HUES64 (cell line): ENCODE data around the gene RBM26.

ENCODE experiments used
- H3K27ac ChIP-seq: 2 replicates; pipeline ENCODE4 v1.7.0; 2013; ENCODE audit warnings: low read depth, low read length, inconsistent platforms
- H3K27me3 ChIP-seq: 2 replicates; pipeline ENCODE4 v1.6.1; 2013; ENCODE audit warnings: mild to moderate bottlenecking, low read length; ENCODE audit not compliant: insufficient read depth
- H3K36me3 ChIP-seq: 2 replicates; pipeline ENCODE4 v1.6.1; 2013; ENCODE audit warnings: mild to moderate bottlenecking, low read length; ENCODE audit not compliant: insufficient read depth
- H3K4me1 ChIP-seq: 2 replicates; pipeline ENCODE4 v1.6.1; 2013; ENCODE audit warnings: mild to moderate bottlenecking, low read length, moderate library complexity; ENCODE audit not compliant: insufficient read depth
- H3K4me3 ChIP-seq: 2 replicates; pipeline ENCODE4 v1.5.1; 2013; ENCODE audit warnings: mild to moderate bottlenecking, low read length, moderate library complexity
- H3K9ac ChIP-seq: 2 replicates; pipeline ENCODE4 v1.6.1; 2013; ENCODE audit warnings: mild to moderate bottlenecking, low read depth, low read length
- H3K9me3 ChIP-seq: 2 replicates; pipeline ENCODE4 v1.6.1; 2013; ENCODE audit warnings: low read depth, low read length; ENCODE audit not compliant: insufficient read depth
- whole genome bisulfite sequencing: fragments of 150-250, 120-280 bp; methylation state at CpG from one replicate; pipeline ENCODE4 v1.1.7; 2013; ENCODE audit warnings: missing lambda C conversion rate; 5-methylcytosine and 5-hydroxymethylcytosine counted together

The RBM26 gene

DNA sequence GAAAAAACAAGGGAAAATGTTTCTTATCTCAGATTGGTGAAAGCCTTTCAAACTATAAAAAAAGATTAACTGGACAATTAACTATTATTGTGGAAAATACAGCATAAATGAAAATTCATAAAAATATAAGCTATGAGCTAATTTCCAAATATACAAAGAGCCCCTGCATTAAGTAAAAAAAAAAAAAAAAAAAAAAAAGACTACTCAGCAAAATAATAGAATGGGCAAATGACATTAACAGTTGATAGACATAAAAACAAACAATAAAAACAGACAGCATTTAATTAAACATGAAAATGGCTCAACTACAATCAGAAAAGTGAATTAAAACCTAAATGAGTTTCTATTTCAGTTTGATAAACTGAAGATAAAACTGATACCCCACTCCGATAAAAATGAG, 77.5 kb downstream of the RBM26 start:
- Histone ChIP-seq H3K4me1 (no peaks in the 10 kb centered on the region), H3K27ac (no peak overlapping the region), H3K9ac (no peak overlapping the region), H3K9me3 (no peaks in the 10 kb centered on the region), H3K4me3 (no peak overlapping the region), H3K27me3 (no peaks in the 10 kb centered on the region), H3K36me3 (peaks cover 93% of the 10 kb centered on the region)
- WGBS, result no CpG with 5 or more reads among the region's 1 CpG

- H3K36me3 ChIP-seq, result peaks cover 86% of the 10 kb centered on the region
- H3K4me1 ChIP-seq, result no peaks in the 10 kb centered on the region; the same call in 1 of the 2 replicates
- no peak overlapping the region for H3K27ac ChIP-seq
- H3K9ac ChIP-seq, result no peak overlapping the region
- no peak overlapping the region for H3K4me3 ChIP-seq
- WGBS, result 57% methylated on average over 1 of the region's 1 CpG
- H3K27me3 ChIP-seq, result no peaks in the 10 kb centered on the region
- H3K9me3 ChIP-seq, result no peaks in the 10 kb centered on the region
These were observed 85.6 kb downstream of the RBM26 start for GRCh38 chr13:79320433-79320832.

DNA sequence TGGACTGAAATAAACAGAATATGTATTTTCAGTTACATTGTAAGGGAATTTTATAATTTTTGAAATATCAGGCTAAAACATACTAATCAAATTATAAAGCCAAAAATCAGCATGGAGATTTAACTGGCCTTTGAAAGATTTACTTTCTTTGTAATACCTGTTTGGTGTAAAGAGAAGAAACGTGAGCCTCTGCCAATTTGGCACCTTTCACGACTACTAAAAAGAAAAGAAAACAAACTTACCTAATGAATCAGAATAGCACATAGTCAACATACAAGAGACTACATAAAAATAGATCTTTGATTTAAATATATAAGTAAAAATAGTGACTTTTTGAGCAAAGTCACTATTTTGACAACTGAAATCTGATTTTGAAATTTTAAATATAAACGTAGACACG, 87.4 kb downstream of the RBM26 start:
- no peak overlapping the region for H3K27ac ChIP-seq
- H3K27me3 ChIP-seq, result no peaks in the 10 kb centered on the region
- peaks cover 80% of the 10 kb centered on the region for H3K36me3 ChIP-seq
- no peaks in the 10 kb centered on the region; the same call in 1 of the 2 replicates for H3K4me1 ChIP-seq
- WGBS, result no CpG with 5 or more reads among the region's 4 CpGs
- H3K4me3 ChIP-seq, result no peak overlapping the region
- no peak overlapping the region for H3K9ac ChIP-seq
- no peaks in the 10 kb centered on the region for H3K9me3 ChIP-seq

DNA sequence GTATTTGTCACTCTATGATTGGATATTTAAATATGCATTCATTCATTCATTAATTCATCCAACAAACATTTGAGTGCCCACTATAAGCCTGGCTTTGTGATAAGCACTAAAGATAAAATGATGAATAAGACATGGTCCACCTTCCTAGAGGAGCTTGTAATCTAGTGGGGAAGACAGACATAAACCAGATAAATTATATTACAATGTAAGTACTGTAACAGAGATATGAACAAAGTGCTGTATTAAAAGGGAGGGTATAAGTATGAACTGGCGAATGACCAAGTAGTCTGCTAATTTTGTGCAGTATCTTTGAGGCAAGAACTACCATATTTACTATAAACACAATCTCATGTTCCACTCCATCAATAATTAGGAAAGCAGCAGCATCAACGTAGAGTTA, 88.2 kb downstream of the RBM26 start:
- peaks cover 72% of the 10 kb centered on the region for H3K36me3 ChIP-seq
- H3K27ac ChIP-seq, result no peak overlapping the region

DNA sequence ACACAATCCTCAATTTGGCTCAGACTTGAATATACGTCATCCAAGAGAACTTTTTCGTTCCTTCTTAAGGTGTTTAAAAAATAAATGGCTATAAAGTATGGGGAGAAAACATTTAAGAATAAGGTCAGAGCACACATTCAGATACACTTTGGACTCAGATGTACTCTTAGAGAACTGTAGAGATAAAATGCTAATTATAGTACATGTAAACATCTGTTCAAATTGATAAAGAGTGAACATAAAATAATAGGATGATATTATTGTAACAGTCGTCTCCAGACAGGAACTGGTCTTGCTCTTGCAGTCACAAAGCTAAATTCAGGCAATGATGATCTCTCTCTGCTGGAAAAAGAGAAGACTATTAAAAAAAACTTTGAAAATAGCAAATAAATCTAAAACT, 91.4 kb downstream of the RBM26 start:
- Histone ChIP-seq H3K9ac (no peak overlapping the region), H3K4me1 (no peaks in the 10 kb centered on the region), H3K4me3 (no peak overlapping the region), H3K27me3 (no peaks in the 10 kb centered on the region), H3K9me3 (no peaks in the 10 kb centered on the region), H3K36me3 (peaks cover 40% of the 10 kb centered on the region), H3K27ac (no peak overlapping the region)
- 100% methylated on average over 3 of the region's 3 CpGs for WGBS

More for the DNA sequence above, 88.2 kb downstream of the RBM26 start:
- Histone ChIP-seq H3K27me3 (no peaks in the 10 kb centered on the region), H3K9ac (no peak overlapping the region), H3K4me1 (no peaks in the 10 kb centered on the region; the same call in 1 of the 2 replicates), H3K4me3 (no peak overlapping the region), H3K9me3 (no peaks in the 10 kb centered on the region)
- WGBS, result 92% methylated on average over 2 of the region's 2 CpGs

DNA sequence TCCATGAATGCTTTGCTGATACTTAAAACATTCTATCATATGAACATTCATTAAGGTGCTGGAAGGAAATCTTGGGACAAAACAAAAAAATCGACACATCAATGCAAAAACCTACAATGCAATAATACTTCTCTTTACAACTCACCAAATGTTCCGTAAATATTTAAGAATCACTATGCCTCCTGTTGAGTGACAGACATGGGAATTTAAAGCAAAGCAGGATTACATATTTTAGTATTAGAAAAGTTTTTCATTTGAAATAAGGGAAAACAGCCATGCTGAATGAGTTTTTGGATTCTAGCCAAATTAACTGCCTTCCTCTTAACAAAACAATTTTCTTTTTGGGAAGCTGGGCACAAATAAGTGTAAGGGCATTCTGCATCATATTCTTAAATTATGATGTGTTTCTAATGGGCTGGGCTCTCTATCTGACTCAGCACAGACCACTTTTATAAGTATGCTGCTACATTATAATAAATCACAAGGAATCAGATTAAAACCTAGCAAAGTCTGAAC, 93.7 kb downstream of the RBM26 start:
- no peak overlapping the region for H3K4me3 ChIP-seq
- no peaks in the 10 kb centered on the region for H3K9me3 ChIP-seq
- no peaks in the 10 kb centered on the region for H3K27me3 ChIP-seq
- WGBS, result 50% methylated on average over 2 of the region's 2 CpGs
- H3K36me3 ChIP-seq, result peaks cover 18% of the 10 kb centered on the region
- H3K4me1 ChIP-seq, result no peaks in the 10 kb centered on the region
- H3K9ac ChIP-seq, result no peak overlapping the region
- no peak overlapping the region for H3K27ac ChIP-seq

GRCh38 chr13:79311386-79311785, 94.7 kb downstream of the RBM26 start:
- Histone ChIP-seq H3K4me1 (no peaks in the 10 kb centered on the region), H3K36me3 (peaks cover 12% of the 10 kb centered on the region), H3K9me3 (no peaks in the 10 kb centered on the region), H3K9ac (no peak overlapping the region), H3K4me3 (no peak overlapping the region), H3K27ac (no peak overlapping the region), H3K27me3 (no peaks in the 10 kb centered on the region)
- WGBS, result 93% methylated on average over 2 of the region's 3 CpGs

DNA sequence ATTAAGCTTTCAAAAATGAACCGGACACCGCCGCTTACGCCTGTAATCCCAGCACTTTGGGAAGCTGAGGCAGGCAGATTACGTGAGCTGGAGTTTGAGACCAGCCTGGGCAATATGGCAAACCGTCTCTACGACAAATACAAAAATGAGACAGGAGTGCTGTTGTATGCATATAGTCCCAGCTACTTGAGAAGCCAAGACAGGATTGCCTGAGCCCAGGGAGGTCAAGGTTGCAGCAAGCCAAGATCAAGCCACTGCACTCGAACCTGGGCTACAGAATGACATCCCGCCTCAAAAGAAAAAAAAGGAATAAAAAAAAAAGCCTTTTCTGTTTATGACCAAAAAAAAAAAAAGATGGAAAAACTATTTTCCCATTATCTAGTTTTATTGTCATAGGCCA, 96.4 kb downstream of the RBM26 start:
- WGBS, result 95% methylated on average over 9 of the region's 9 CpGs
- Histone ChIP-seq H3K9ac (no peak overlapping the region), H3K27me3 (no peaks in the 10 kb centered on the region), H3K36me3 (peaks cover 6% of the 10 kb centered on the region), H3K9me3 (no peaks in the 10 kb centered on the region), H3K4me1 (no peaks in the 10 kb centered on the region), H3K4me3 (no peak overlapping the region), H3K27ac (no peak overlapping the region)

DNA sequence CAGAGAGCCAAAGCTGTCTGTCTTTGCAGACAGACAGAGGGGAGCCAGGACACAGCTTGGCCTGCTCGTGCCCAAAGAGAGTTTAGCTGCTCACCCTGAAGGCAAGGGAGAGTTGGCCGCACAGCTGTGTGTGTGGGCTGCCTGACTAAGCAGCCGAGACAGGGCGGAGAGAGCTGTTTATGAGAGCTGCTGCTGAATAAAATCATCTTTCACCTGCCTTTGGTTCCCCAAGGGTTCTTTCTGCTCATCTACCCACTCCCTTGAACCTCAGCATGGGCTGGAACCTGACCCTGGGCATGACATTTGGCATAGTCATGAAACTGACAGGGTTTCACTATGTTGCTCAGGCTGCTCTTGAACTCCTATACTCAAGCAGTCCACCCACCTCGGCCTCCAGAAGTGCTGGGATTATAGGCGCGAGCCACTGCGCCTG, 98.2 kb downstream of the RBM26 start:
- Histone ChIP-seq H3K27ac (no peak overlapping the region), H3K27me3 (no peaks in the 10 kb centered on the region), H3K9me3 (no peaks in the 10 kb centered on the region), H3K4me3 (no peak overlapping the region), H3K36me3 (no peaks in the 10 kb centered on the region), H3K4me1 (no peaks in the 10 kb centered on the region), H3K9ac (no peak overlapping the region)
- WGBS, result 85% methylated on average over 6 of the region's 8 CpGs

GRCh38 chr13:79307433-79307861, 98.6 kb downstream of the RBM26 start:
- 91% methylated on average over 3 of the region's 3 CpGs for WGBS
- no peak overlapping the region for H3K9ac ChIP-seq
- no peak overlapping the region for H3K27ac ChIP-seq
- no peak overlapping the region for H3K4me3 ChIP-seq
- no peaks in the 10 kb centered on the region for H3K9me3 ChIP-seq
- H3K4me1 ChIP-seq, result no peaks in the 10 kb centered on the region
- H3K27me3 ChIP-seq, result no peaks in the 10 kb centered on the region
- H3K36me3 ChIP-seq, result no peaks in the 10 kb centered on the region

DNA sequence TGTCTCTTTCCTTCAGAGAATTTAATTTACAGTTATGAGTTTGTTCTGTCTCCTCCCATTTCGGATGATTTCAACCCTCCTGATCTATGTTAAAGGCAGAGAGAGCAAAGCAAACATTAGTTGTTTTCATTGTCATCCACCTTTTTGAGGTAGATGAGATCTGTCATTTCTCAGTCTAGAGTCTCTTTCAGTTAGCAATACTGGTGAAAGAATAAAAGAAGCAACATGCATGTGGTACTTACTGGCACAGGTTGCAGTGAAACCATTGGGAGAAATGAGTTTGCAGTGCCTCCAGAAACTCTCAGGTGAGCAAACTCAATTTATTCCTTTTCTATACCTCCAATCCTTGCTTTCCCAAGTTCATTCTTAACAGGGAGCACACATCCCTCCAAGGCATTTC, 99.4 kb downstream of the RBM26 start:
- Histone ChIP-seq H3K9me3 (no peaks in the 10 kb centered on the region), H3K27me3 (no peaks in the 10 kb centered on the region), H3K9ac (no peak overlapping the region), H3K36me3 (no peaks in the 10 kb centered on the region), H3K27ac (no peak overlapping the region), H3K4me3 (no peak overlapping the region), H3K4me1 (no peaks in the 10 kb centered on the region)
- WGBS, result 78% methylated on average over 1 of the region's 1 CpG

- H3K27ac ChIP-seq, result no peak overlapping the region
- H3K36me3 ChIP-seq, result no peaks in the 10 kb centered on the region
- no peaks in the 10 kb centered on the region for H3K27me3 ChIP-seq
- H3K9ac ChIP-seq, result no peak overlapping the region
- H3K9me3 ChIP-seq, result peaks cover 28% of the 10 kb centered on the region
- no peak overlapping the region for H3K4me3 ChIP-seq
- WGBS, result no CpG with 5 or more reads among the region's 2 CpGs
- H3K4me1 ChIP-seq, result no peaks in the 10 kb centered on the region
These were observed 108.9 kb downstream of the RBM26 start for GRCh38 chr13:79297128-79297527.
